Stomach (tissue), 9 donors: Measurements from ENCODE around the gene FBXL19. TPM values are rescaled to one million over a fixed set of nuclear protein-coding genes. Genes with fewer than 3 reads are reported as not detected.

Experiments
- DNase-seq, 2 donors: peaks; one replicate each; pipeline versions ENCODE4 v3.0.0 to v3.0.0-alpha.2; 2013 to 2019
- H3K27ac ChIP-seq, 5 donors: fragments of 200-600 bp in 4 of 5; sonication (generic) in 4 of 5; one replicate each; pipeline ENCODE4 v1.5.1; 2013 to 2019; ENCODE audit warnings: mild to moderate bottlenecking in 1 of 5, moderate library complexity in 1 of 5
- H3K27me3 ChIP-seq, 3 donors: fragments of 200-600 bp; sonication (generic); one replicate each; pipeline ENCODE4 v1.5.1; 2017 to 2019; ENCODE audit warnings: mixed run types in 1 of 3
- H3K36me3 ChIP-seq, 4 donors: fragments of 200-600 bp; sonication (generic); 1 replicate in 3 of 4; 2 replicates in 1 of 4; pipeline ENCODE4 v1.5.1; 2016 to 2019
- H3K4me1 ChIP-seq, 4 donors: fragments of 200-600 bp; sonication (generic); one replicate each; pipeline ENCODE4 v1.5.1; 2016 to 2019
- H3K4me3 ChIP-seq, 4 donors: fragments of 200-600 bp; sonication (generic) in 3 of 4; one replicate each; pipeline ENCODE4 v1.5.1; 2016 to 2019; ENCODE audit warnings: mild to moderate bottlenecking in 1 of 4
- H3K9me3 ChIP-seq, 4 donors: fragments of 200-600 bp; sonication (generic); one replicate each; pipeline ENCODE4 v1.5.1; 2016 to 2019
- EP300 ChIP-seq: sonication (generic); formaldehyde crosslinking; IDR thresholded peaks from one replicate; pipeline ENCODE4 v1.6.1; 2017; ENCODE audit warnings: antibody characterized with exemption
- POLR2A ChIP-seq, 4 donors: fragments of 450-650 bp; IDR thresholded peaks; one replicate each; pipeline ENCODE4 v1.6.1; 2016; ENCODE audit warnings: antibody characterized with exemption in 4 of 4, control low read depth in 2 of 4, mild to moderate bottlenecking in 1 of 4, moderate library complexity in 1 of 4
- POLR2AphosphoS5 ChIP-seq, 3 donors: sonication (generic); formaldehyde crosslinking; IDR thresholded peaks; one replicate each; pipeline ENCODE4 v1.6.1; 2016; ENCODE audit warnings: antibody characterized with exemption in 3 of 3
- WGBS, 5 donors: extraction: QIAGEN DNeasy Blood & Tissue Kit in 3 of 5; methylation state at CpG; one replicate each; pipeline versions ENCODE4 v1.1.5 to v1.1.7; 2013 to 2018; 5-methylcytosine and 5-hydroxymethylcytosine counted together
- intact Hi-C: fragments of 100-400 bp; cut with DNase I; formaldehyde crosslinking; loops from one replicate; pipeline ENCODE4 v1.15.1; 2023; ENCODE audit warnings: low total_unique reads
- polyA plus RNA-seq, 3 donors: library from polyadenylated mRNA; stranded (reverse); fragments of 200-250 nt; gene quantifications; one replicate each; pipeline ENCODE4 v1.2.3, GENCODE V29; 2013
- total RNA-seq, 5 donors: library from RNA; depleted of rRNA; stranded (reverse); fragments of >200 nt; gene quantifications; one replicate each; pipeline versions ENCODE4 v1.1.0 to v1.2.3, GENCODE V29; 2014 to 2016
- TF ChIP-seq, protein P1 (sequence below), 7 experiments: fragments of 450-650 bp in 4 of 7; fragments of 200-600 bp in 3 of 7; sonication (generic) in 3 of 7; IDR thresholded peaks; one replicate each; pipeline ENCODE4 v1.5.1; 2016 to 2019; ENCODE audit warnings: antibody characterized with exemption in 7 of 7, control low read depth in 2 of 7, mild to moderate bottlenecking in 1 of 7
- donor health status: healthy with polysubstance abuse.
- donor health status: Bipolar disorder and iron deficiency.
- donor health status: healthy.

Gene FBXL19
- total and polyA plus RNA-seq, 8 donors = 5.8 to 252 (median 9.5) TPM

DNA sequence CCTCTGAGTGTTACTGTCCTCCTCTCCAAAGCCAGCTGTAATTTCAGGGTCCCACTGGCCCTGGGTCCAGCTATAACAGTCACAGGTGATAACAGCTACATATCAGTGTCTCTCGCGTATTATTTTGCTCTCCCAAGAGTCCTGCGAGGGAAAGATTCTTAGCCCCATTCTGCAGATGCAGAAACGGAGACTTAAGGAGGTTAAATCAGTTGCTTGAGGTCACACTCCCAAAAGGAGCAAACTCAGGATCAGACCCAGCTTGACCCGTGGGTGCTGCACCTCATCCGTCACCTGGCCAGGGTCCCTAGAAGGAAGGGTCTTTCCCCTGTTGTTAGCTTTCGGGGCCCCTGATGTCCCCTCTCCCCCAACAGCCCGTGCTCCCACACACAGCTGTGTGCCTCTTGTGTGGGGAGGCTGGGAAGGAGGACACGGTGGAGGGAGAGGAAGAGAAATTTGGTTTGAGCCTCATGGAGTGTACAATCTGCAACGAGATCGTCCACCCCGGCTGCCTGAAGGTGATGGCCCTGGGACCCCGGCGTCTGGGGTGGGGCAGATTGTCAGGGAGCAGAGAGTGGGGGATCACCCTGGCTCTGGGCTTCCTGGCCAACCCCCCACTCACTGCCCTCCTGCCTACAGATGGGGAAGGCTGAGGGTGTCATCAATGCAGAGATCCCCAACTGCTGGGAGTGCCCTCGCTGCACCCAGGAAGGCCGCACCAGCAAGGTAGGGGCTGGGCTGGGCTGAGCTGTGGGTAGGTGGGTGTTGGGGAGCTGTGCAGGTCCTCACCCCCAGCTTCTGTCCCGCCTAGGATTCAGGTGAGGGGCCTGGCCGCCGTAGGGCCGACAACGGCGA is 3.8 kb downstream of the FBXL19 start:
- DNase-seq = peak in 1 of 2 donors; percentile 28
- no peak overlapping the region for H3K4me3 ChIP-seq
- peaks cover 11 to 41% (median 28%) of the 10 kb centered on the region in 4 donors for H3K4me1 ChIP-seq
- no peak for TF ChIP-seq POLR2AphosphoS5 (IDR thresholded peaks at IDR 0.05)
- TF ChIP-seq, protein P1, sequence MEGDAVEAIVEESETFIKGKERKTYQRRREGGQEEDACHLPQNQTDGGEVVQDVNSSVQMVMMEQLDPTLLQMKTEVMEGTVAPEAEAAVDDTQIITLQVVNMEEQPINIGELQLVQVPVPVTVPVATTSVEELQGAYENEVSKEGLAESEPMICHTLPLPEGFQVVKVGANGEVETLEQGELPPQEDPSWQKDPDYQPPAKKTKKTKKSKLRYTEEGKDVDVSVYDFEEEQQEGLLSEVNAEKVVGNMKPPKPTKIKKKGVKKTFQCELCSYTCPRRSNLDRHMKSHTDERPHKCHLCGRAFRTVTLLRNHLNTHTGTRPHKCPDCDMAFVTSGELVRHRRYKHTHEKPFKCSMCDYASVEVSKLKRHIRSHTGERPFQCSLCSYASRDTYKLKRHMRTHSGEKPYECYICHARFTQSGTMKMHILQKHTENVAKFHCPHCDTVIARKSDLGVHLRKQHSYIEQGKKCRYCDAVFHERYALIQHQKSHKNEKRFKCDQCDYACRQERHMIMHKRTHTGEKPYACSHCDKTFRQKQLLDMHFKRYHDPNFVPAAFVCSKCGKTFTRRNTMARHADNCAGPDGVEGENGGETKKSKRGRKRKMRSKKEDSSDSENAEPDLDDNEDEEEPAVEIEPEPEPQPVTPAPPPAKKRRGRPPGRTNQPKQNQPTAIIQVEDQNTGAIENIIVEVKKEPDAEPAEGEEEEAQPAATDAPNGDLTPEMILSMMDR (IDR thresholded peaks at IDR 0.05) = no peak
- no peak for TF ChIP-seq POLR2A (IDR thresholded peaks at IDR 0.05)
- TF ChIP-seq EP300 = no peak
- no peaks in the 10 kb centered on the region for H3K9me3 ChIP-seq
- H3K27me3 ChIP-seq = no peaks in the 10 kb centered on the region
- 87 to 93% (median 90%) methylated on average over 17 to 22 of the region's 22 CpGs for WGBS, 5 donors
- intact Hi-C loops = no loop called here
- peaks cover 10 to 67% (median 63%) of the 10 kb centered on the region in 4 donors for H3K36me3 ChIP-seq
- peak overlapping the region in 2 of 5 donors; percentile 18 to 31 for H3K27ac ChIP-seq

DNA sequence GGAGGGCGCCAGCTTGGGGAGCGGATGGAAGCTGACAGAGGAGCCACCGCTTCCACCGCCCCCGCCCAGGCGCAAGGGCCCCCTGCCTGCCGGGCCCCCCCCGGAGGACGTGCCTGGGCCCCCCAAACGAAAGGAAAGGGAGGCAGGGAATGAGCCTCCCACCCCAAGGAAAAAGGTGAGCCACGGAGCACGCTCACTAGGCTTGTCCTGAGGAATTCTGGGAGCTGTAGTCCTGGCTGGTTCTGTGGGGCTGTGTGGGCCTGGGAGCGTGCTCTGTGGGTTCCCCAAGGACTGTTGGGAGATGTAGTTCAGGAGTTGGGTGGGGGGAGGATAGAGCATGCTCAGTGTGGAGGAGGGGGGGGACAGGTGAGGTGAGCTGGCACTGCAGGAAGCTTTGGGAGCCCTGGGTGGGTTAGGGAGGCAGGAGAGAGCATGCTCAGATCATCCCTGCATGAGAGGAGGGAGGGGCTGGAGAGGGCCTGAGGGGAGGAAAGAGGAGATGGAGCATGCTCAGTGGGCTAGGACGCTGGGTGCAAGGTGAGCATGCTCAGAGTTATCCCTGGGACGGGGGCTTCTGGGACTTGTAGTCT is 4.5 kb downstream of the FBXL19 start:
- 53 to 66% (median 65%) methylated on average over 9 to 15 of the region's 15 CpGs for WGBS, 5 donors
- Histone ChIP-seq H3K9me3 (no peaks in the 10 kb centered on the region), H3K27ac (peak overlapping the region in 2 of 5 donors; percentile 18 to 31), H3K27me3 (no peaks in the 10 kb centered on the region), H3K4me3 (no peak overlapping the region), H3K4me1 (peaks cover 11 to 41% (median 28%) of the 10 kb centered on the region in 4 donors), H3K36me3 (peaks cover 15 to 74% (median 71%) of the 10 kb centered on the region in 4 donors)
- intact Hi-C loops = no loop called here
- peak in 1 of 2 donors; percentile 90 for DNase-seq
- no peak for TF ChIP-seq POLR2AphosphoS5 (IDR thresholded peaks at IDR 0.05)
- no peak for TF ChIP-seq EP300
- no peak for TF ChIP-seq POLR2A (IDR thresholded peaks at IDR 0.05)
- TF ChIP-seq, protein P1 (IDR thresholded peaks at IDR 0.05) = no peak

DNA sequence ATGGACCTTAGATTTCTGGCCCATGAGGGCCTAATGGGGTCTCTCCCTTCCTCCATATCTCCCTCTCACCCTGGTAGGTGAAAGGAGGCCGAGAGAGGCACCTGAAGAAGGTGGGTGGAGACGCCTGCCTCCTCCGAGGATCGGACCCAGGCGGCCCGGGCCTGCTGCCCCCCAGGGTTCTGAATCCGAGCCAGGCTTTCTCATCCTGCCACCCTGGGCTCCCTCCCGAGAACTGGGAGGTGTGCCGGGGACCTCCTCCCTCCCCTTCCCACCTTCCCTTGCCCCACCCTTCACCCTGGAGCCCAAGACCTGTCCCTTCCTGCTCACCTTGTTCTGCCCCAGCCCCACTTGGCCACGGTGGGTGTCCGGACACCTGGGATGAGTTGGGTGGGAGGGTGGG is 5.0 kb downstream of the FBXL19 start:
- 70 to 91% (median 86%) methylated on average over 9 to 11 of the region's 11 CpGs for WGBS, 5 donors
- no peak for DNase-seq
- Histone ChIP-seq H3K36me3 (peaks cover 17 to 79% (median 76%) of the 10 kb centered on the region in 4 donors), H3K4me1 (peaks cover 11 to 41% (median 28%) of the 10 kb centered on the region in 4 donors), H3K27ac (no peak overlapping the region), H3K27me3 (no peaks in the 10 kb centered on the region), H3K9me3 (no peaks in the 10 kb centered on the region), H3K4me3 (no peak overlapping the region)
- TF ChIP-seq, protein P1 (IDR thresholded peaks at IDR 0.05) = no peak
- intact Hi-C loops = no loop called here

DNA sequence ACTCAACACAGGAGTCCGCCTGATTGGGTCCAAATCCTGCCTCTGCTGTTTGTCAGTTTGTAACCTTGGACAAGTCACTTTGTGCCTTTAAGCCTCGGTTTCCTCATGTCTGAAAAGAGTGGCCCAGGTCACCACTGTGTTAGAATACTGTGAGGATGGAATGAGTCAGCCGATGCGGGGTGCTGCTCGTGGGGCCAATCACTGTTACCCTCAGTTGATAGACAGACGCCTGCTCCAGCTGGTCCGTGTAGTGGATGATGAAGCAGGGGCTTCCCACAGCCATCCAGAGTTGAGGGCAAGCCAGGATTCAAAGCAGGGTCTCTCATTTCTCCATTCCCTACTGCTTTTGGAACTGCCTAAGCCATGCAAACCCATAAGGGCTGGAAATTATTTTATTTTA is 5.8 kb downstream of the FBXL19 start:
- H3K36me3 ChIP-seq = peaks cover 17 to 87% (median 83%) of the 10 kb centered on the region in 4 donors

More for the DNA sequence above, 5.8 kb downstream of the FBXL19 start:
- WGBS, 5 donors = 71 to 80% (median 74%) methylated on average over 7 of the region's 7 CpGs
- Histone ChIP-seq H3K27me3 (no peaks in the 10 kb centered on the region), H3K4me1 (peaks cover 8 to 36% (median 22%) of the 10 kb centered on the region in 4 donors), H3K27ac (no peak overlapping the region), H3K9me3 (no peaks in the 10 kb centered on the region), H3K4me3 (no peak overlapping the region)
- TF ChIP-seq POLR2A (IDR thresholded peaks at IDR 0.05) (no peak), POLR2AphosphoS5 (IDR thresholded peaks at IDR 0.05) (no peak), EP300 (no peak)
- TF ChIP-seq, protein P1 (IDR thresholded peaks at IDR 0.05) = no peak
- intact Hi-C loops = no loop called here
- DNase-seq = no peak
